ENCODE data around the gene PPA2.

PPA2 gene

GRCh38 chr4:105483840-105484239 lies 10.0 kb upstream of the PPA2 start:
- Histone ChIP-seq H3K27ac (ENCODE audit: low read depth, low read length) (no peak overlapping the region), H3K79me2 (ENCODE audit: control insufficient read depth, low read length) (no peaks in the 10 kb centered on the region), H3K27me3 (ENCODE audit: control insufficient read depth, low read length) (peaks cover 2% of the 10 kb centered on the region; the same call in 1 of the 2 replicates)

GRCh38 chr4:105474099-105474518 lies 247 bp upstream of the PPA2 start:
- H3K27ac ChIP-seq (ENCODE audit: low read depth, low read length), result peak overlapping the region; percentile 71; the same call in 1 of the 2 replicates

More at GRCh38 chr4:105483840-105484239, 10.0 kb upstream of the PPA2 start:
- no peaks in the 10 kb centered on the region for H3K36me3 ChIP-seq (ENCODE audit: control insufficient read depth, low read length)
- no peaks in the 10 kb centered on the region for H3K9me3 ChIP-seq (ENCODE audit: control insufficient read depth, insufficient read depth, low read length)
- H3K4me2 ChIP-seq (ENCODE audit: low read length), result no peak overlapping the region
- no peak for TF ChIP-seq EZH2phosphoT487 (IDR thresholded peaks at IDR 0.05; ENCODE audit: borderline replicate concordance, low read length)
- no peak for TF ChIP-seq CTCF (IDR thresholded peaks at IDR 0.05; ENCODE audit: low read depth, low read length, poor library complexity, severe bottlenecking)
- no peaks in the 10 kb centered on the region for H3K9me2 ChIP-seq (replicated peaks; ENCODE audit: control insufficient read depth, low read length)
- no peak overlapping the region for H3K4me3 ChIP-seq (ENCODE audit: low read length)
- H3K4me1 ChIP-seq (ENCODE audit: control insufficient read depth, low read length), result no peaks in the 10 kb centered on the region
- H3F3A ChIP-seq (ENCODE audit: control insufficient read depth, insufficient read depth), result no peaks in the 10 kb centered on the region
- no peaks in the 10 kb centered on the region for H4K20me1 ChIP-seq (ENCODE audit: control insufficient read depth, insufficient read depth, low read depth, low read length)

GRCh38 chr4:105472871-105473323 lies 965 bp downstream of the PPA2 start:
- no peaks in the 10 kb centered on the region for H3K9me3 ChIP-seq (ENCODE audit: control insufficient read depth, insufficient read depth, low read length)
- peaks cover 48% of the 10 kb centered on the region for H3K36me3 ChIP-seq (ENCODE audit: control insufficient read depth, low read length)
- no peak for TF ChIP-seq EZH2phosphoT487 (IDR thresholded peaks at IDR 0.05; ENCODE audit: borderline replicate concordance, low read length)
- TF ChIP-seq CTCF (IDR thresholded peaks at IDR 0.05; ENCODE audit: low read depth, low read length, poor library complexity, severe bottlenecking), result no peak

More at GRCh38 chr4:105474099-105474518, 247 bp upstream of the PPA2 start:
- Histone ChIP-seq H3K9me3 (ENCODE audit: control insufficient read depth, insufficient read depth, low read length) (no peaks in the 10 kb centered on the region), H3K4me3 (ENCODE audit: low read length) (peak overlapping the region; percentile 89), H3K36me3 (ENCODE audit: control insufficient read depth, low read length) (peaks cover 35% of the 10 kb centered on the region), H3K4me2 (ENCODE audit: low read length) (peak overlapping the region; percentile 83), H3K4me1 (ENCODE audit: control insufficient read depth, low read length) (peaks cover 24% of the 10 kb centered on the region), H4K20me1 (ENCODE audit: control insufficient read depth, insufficient read depth, low read depth, low read length) (peaks cover 14% of the 10 kb centered on the region; the same call in 1 of the 2 replicates), H3F3A (ENCODE audit: control insufficient read depth, insufficient read depth) (0 out of 2 replicates have a peak, but pooled peaks cover 3% of the 10 kb centered on the region), H3K79me2 (ENCODE audit: control insufficient read depth, low read length) (peaks cover 46% of the 10 kb centered on the region), H3K9me2 (replicated peaks; ENCODE audit: control insufficient read depth, low read length) (no peaks in the 10 kb centered on the region), H3K27me3 (ENCODE audit: control insufficient read depth, low read length) (no peaks in the 10 kb centered on the region)
- TF ChIP-seq EZH2phosphoT487 (IDR thresholded peaks at IDR 0.05; ENCODE audit: borderline replicate concordance, low read length), result no peak
- TF ChIP-seq CTCF (IDR thresholded peaks at IDR 0.05; ENCODE audit: low read depth, low read length, poor library complexity, severe bottlenecking), result peak; percentile 87

More at GRCh38 chr4:105472871-105473323, 965 bp downstream of the PPA2 start:
- Histone ChIP-seq H4K20me1 (ENCODE audit: control insufficient read depth, insufficient read depth, low read depth, low read length) (peaks cover 14% of the 10 kb centered on the region; the same call in 1 of the 2 replicates), H3K27ac (ENCODE audit: low read depth, low read length) (peak overlapping the region; percentile 71), H3K4me1 (ENCODE audit: control insufficient read depth, low read length) (peaks cover 24% of the 10 kb centered on the region), H3K4me2 (ENCODE audit: low read length) (peak overlapping the region; percentile 83), H3K27me3 (ENCODE audit: control insufficient read depth, low read length) (no peaks in the 10 kb centered on the region), H3F3A (ENCODE audit: control insufficient read depth, insufficient read depth) (0 out of 2 replicates have a peak, but pooled peaks cover 3% of the 10 kb centered on the region), H3K79me2 (ENCODE audit: control insufficient read depth, low read length) (peaks cover 58% of the 10 kb centered on the region), H3K9me2 (replicated peaks; ENCODE audit: control insufficient read depth, low read length) (no peaks in the 10 kb centered on the region), H3K4me3 (ENCODE audit: low read length) (peak overlapping the region; percentile 89)

Measured in DOHH2 (cell line).